ENCODE results near the gene ALG9.

ALG9 gene

GRCh38 chr11:111834432-111835163, 36.8 kb downstream of the ALG9 start:
- no peak for DNase-seq

GRCh38 chr11:111833524-111833923, 37.9 kb downstream of the ALG9 start:
- DNase-seq, result no peak

GRCh38 chr11:111829185-111829968, 42.0 kb downstream of the ALG9 start:
- DNase-seq, result no peak

DNA sequence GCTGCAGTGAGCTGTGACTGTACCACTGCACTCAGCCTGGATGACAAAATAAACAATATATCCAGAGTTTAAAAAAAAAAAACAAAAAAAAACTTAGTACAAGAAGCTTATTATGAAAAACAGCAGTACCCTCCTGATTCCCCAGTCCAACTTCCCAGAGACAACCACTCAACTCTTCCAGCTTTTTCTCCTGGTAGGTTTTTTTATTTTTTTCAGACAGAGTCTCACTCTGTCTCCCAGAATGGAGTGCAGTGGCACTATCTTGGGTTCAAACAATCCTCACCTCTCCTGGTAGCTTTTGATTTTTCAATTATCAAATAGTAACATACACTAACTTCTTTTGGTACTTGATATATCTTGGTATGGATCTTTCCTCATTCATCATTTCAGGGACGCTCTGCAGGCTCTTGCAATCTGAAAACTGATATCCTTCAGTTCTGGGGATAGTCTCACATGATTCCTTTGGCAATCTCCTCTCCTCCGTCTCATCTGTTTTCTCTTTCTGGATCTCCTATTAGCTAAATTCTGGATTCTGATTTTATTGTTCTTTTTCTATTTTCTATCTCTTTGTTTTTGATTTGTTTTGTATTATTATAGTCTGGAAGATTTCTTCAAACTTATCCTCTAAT, 44.9 kb downstream of the ALG9 start:
- no peak for DNase-seq

DNA sequence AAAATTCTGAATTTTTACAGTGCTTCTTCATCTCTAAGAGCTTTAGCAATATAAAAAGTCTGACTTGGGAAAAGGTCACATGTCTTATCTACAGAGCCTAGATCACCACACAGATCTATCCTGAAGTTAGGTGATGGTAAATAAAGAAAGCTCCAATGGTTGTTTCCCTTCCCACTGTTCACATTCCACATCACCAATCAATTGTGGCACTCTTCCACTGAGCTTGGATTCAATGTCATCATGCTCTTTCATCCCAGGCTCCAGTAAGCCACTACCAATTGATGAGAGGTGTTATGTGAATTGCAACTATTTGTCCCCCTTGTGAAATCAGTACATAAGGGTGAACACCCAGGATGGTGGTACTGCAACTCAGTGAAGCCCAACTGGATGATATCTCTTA, 47.8 kb downstream of the ALG9 start:
- no peak for DNase-seq

- DNase-seq, result no peak
Observed at GRCh38 chr11:111823131-111823530, 48.2 kb downstream of the ALG9 start.

- no peak for DNase-seq
Observed at GRCh38 chr11:111819829-111820237, 51.5 kb downstream of the ALG9 start.

DNA sequence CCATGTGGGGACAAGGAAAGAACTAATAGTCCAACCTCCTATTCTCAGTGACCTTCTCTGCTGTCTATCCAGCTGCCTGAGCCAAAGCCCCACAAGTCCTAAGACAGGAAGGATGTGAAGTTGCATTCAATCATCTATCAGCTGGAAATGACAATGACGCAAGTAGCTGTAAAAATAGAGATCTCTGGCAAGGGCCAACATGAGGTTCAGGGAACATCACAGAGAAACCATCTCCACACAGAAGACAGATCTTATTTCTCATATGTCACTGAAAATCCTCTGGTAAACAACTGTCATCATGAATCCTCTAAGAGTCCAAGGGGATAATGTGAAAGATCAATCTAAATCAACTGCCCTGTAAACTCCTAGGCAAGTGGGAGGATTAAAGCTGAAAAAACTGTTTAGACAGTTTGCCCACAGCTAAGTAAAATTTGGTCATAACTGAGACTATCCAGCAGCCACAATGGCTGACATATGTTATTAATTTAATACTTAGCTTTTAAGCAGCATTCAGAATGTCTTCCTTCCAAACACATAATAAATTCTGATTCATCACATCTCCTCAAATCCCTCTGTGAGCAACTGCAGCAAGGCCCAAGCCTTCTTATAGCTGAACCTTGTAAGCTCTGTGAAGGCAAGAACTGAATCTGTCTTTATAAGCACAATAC, 52.1 kb downstream of the ALG9 start:
- DNase-seq, result no peak

DNA sequence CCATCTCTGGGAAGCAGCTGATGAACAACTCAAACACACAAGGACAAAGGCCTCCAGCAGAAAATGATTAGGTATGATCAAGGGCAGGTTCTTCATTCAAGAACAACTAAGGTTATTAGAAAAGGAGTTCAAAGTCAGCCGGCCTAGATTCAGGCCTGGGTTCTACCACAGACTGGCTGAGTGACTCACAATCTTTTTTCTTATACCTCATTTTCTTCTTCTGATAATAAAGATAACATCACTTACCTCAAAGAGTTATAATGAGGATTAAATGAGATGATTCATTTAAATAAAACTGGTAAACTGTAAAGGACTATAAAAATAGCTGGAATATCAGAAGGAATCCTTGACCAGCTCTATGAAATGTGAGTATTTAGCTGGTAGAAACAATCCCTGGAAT, 55.9 kb downstream of the ALG9 start:
- DNase-seq, result no peak

DNA sequence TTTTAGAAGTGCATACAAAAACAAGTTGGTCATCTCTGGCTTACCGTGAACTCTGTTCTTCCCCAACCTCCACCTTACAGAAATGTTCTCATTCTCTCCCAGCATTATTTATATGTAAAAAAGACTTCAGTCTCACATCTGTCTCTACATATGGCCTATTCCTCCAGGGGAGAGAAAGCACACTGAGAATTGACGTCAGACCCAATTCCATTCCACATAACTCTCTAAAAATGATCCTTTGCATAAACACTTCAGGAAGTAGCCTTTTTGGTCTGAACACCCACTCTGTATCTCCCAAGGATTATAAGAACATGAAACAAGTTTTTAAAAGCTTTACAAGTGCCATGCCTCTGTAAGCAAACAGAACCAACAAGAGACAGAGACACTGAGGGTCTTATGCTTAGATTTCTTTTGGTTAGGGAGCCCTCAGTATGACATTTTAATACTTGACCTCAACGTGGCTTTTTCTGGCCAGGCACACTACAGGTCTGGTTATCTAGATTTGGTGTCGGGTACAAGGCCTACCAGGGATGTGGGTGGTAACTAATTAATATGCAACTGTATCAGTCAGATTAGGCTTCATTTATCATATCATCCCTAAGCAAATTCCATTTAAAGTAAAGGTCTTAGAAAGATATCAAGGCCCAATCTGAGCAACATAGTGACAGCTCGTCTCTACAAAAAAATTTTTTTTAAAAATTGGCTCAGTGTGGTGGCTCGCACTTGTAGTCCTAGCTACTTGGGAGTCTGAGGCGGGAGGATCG, 56.6 kb downstream of the ALG9 start:
- no peak for DNase-seq

DNA sequence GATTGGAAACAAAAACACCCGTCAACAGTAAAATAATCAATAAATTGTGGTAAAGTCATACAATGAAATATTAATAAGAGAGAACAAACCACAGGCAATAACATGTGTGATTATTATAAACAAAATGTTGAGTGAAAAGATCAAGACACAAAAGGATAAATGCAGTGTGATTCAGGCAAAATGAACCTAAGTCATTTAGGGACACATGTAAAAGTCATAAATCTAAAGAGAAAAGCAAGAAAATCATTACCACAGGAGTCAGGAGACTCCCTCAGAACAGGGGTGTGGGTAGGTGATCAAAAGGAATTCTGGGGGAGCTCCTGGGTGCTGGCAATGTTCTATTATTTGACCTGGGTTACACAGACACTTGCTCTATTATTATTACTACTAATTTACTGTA, 57.3 kb downstream of the ALG9 start:
- no peak for DNase-seq

- no peak for DNase-seq
Observed at GRCh38 chr11:111812211-111812610, 59.2 kb downstream of the ALG9 start.

DNA sequence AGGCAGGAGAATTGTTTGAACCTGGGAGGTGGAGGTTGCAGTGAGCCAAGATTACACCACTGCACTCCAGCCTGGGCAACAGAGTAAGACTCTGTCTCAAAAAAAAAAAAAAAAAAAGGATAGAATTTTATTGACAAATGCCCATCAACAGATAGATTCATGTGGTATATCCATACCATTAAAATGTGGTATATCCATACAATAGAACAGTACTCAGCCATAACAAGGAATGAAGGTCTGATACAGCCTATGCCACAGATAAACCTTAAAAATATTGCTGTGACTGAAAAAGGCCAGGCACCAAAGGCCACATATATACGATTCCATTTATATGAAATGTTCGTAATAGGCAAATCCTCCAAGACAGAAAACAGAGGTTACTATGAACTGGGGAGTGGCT, 59.9 kb downstream of the ALG9 start:
- no peak for DNase-seq

- DNase-seq, result no peak
Observed at GRCh38 chr11:111808834-111809233, 62.5 kb downstream of the ALG9 start.

DNA sequence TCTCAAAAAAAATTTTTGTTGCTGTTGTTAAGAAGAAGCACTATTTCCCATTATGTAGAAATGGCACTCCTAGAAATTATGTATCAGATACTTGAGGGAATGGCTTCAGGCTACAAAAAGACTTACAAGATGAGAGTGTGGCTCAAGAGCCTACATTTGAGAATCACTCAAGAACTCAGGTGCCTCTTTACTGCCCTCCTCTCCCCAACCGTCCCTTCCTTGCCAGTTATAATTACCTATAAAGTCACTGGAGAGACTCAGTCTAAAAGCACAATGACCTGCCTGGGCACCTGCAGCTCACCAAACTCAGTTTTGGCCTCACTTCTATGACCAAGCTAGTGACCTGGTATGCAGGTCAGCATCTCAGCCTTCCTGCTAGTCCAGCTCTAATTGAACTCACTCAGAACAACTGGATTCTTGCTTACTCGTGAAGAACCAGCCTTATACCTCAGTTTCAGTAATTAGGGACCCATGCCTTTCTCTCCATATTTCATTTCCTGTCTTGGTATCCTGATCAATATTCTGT, 63.3 kb downstream of the ALG9 start:
- no peak for DNase-seq

DNA sequence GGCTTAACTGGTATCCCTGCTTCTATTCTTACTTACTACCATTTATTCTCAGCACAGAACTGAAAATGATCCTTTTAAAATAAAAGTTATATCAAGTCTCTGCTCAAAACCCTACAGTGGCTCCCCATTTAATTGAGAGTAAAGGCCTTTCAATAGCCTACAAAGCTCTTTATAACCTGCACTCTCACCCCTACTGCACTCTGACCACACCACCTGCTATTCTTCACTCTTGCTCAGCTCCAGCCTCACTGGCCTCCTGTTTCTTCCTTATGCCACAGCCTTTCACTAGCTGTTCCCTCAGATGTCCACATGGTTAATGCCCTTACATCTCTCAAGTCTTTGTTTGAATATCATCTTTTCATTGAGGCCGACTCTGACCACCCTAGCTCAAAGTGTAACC, 64.3 kb downstream of the ALG9 start:
- no peak for DNase-seq

- no peak for DNase-seq
Observed at GRCh38 chr11:111801135-111801534, 70.2 kb downstream of the ALG9 start.

DNA sequence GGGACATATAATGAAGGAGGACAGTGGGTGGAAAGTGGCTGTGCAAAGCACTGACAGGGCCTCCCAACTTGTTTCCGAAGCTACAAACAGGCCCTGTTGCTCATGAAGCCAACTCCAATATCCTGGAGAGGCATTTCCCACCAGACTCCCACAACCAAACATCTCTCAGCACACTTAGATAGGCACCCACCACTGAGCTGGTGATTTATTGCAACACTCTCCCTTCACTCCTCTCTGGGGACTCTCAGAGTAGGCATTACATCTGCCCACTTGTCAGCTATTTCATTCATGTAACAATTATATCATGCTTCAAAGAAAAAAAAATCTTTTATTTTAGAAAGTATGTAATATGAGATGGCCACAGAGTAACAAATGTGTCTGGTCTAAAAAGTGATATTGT, 73.1 kb downstream of the ALG9 start:
- no peak for DNase-seq

DNA sequence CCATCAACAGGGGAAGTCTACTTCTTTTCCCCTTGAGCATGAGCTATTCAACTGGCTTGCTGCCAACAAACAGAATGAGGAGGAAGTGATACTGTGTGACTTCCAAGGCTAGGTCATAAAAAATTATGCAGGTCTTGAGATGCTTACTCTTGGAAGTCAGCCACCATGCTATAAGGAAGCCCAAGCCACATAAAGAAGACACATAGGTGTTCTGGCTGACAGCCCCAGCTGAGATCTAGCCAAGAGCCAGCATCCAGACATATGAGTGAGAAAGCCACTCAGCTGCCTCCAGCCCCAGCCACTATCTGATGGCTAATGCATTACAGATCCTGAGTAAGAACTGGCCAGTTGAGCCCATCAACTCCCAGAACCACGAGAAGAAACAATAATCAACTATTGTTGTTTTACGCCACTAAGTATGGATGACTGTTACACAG, 74.2 kb downstream of the ALG9 start:
- DNase-seq, result no peak

DNA sequence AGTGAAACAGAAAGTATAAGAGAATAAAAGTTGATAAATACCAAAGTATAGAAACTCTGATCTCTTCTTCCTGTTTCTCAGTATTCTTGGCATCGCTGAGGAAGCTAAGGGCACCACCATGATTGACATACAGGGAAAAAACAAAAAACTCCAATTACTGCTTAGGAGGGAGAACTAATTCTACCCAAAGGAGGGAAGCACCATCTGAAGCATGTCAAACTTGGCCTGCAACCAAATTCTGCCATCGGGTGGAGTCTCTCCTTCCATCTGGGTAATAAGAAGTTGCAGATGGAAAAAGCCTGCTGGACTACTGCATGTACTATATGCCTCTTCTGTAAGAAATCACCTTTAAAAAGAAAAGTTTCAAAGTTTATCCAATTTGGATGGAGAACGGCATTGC, 74.7 kb downstream of the ALG9 start:
- DNase-seq, result no peak

GRCh38 chr11:111795334-111795985, 75.9 kb downstream of the ALG9 start:
- no peak for DNase-seq

- no peak for DNase-seq
Observed at GRCh38 chr11:111793863-111794262, 77.5 kb downstream of the ALG9 start.
